OCI-LY3 (cell line): Measurements from ENCODE around the gene PON2.

Experiments
- H2AFZ ChIP-seq: fragments of 200-600, 300-600 bp; shearing (Covaris generic); 2 replicates; pipeline ENCODE4 v1.6.0; 2014; ENCODE audit warnings: antibody characterized with exemption, low read depth, low read length
- H3K27ac ChIP-seq: fragments of 200-600, 300-600 bp; sonication (generic); 2 replicates; pipeline ENCODE4 v1.5.1; 2014; ENCODE audit warnings: mild to moderate bottlenecking, low read length, moderate library complexity, mixed read lengths
- H3K27me3 ChIP-seq: fragments of 200-600, 300-600 bp; sonication (generic); 2 replicates; pipeline ENCODE4 v1.6.1; 2014; ENCODE audit warnings: low read depth, low read length, mixed read lengths
- H3K36me3 ChIP-seq: fragments of 200-600, 300-600 bp; sonication (generic); replicated peaks from 2 replicates; pipeline ENCODE3; 2014; ENCODE audit warnings: low read depth, low read length, mixed read lengths
- H3K4me1 ChIP-seq: fragments of 300-600, 200-600 bp; sonication (generic); 2 replicates; pipeline ENCODE4 v1.6.1; 2014; ENCODE audit warnings: low read length, mixed read lengths
- H3K4me2 ChIP-seq: fragments of 200-600, 300-600 bp; sonication (generic); 2 replicates; pipeline ENCODE4 v1.6.1; 2014; ENCODE audit warnings: low read length, mixed read lengths
- H3K4me3 ChIP-seq: fragments of 300-600, 200-600 bp; sonication (generic); 2 replicates; pipeline ENCODE4 v1.5.1; 2014; ENCODE audit warnings: antibody characterized with exemption, mild to moderate bottlenecking, low read length, moderate library complexity
- H3K79me2 ChIP-seq: fragments of 300-600, 200-600 bp; shearing (Covaris generic); 2 replicates; pipeline ENCODE4 v1.6.1; 2014; ENCODE audit warnings: mild to moderate bottlenecking, low read length, mixed read lengths
- H3K9ac ChIP-seq: fragments of 300-600, 200-600 bp; shearing (Covaris generic); 2 replicates; pipeline ENCODE4 v1.6.0; 2014; ENCODE audit warnings: mild to moderate bottlenecking, low read length, moderate library complexity
- H3K9me3 ChIP-seq: fragments of 200-600, 300-600 bp; shearing (Covaris generic); 2 replicates; pipeline ENCODE4 v1.6.1; 2014; ENCODE audit warnings: low read length, mixed read lengths; ENCODE audit not compliant: insufficient read depth
- H4K20me1 ChIP-seq: fragments of 200-600, 300-600 bp; sonication (generic); 2 replicates; pipeline ENCODE4 v1.6.1; 2016; ENCODE audit warnings: low read length, mixed read lengths; ENCODE audit not compliant: insufficient read depth
- CTCF ChIP-seq: fragments of 200-600, 300-600 bp; sonication (generic); IDR thresholded peaks from 2 replicates; pipeline ENCODE4 v1.5.1; 2014; ENCODE audit warnings: antibody characterized with exemption, low read length, low read depth
- EZH2phosphoT487 ChIP-seq: fragments of 200-600 bp; shearing (Covaris generic); IDR thresholded peaks from 2 replicates; pipeline ENCODE4 v1.6.1; 2018; ENCODE audit warnings: antibody characterized with exemption, mixed run types, low read depth

PON2 gene

GRCh38 chr7:95421000-95421846 is 13.6 kb downstream of the PON2 start:
- no peak overlapping the region for H3K9ac ChIP-seq
- H3K27ac ChIP-seq: no peak overlapping the region
- no peak overlapping the region for H3K4me2 ChIP-seq
- no peaks in the 10 kb centered on the region for H3K4me1 ChIP-seq
- H4K20me1 ChIP-seq: no peaks in the 10 kb centered on the region
- no peak overlapping the region for H2AFZ ChIP-seq
- H3K27me3 ChIP-seq: no peaks in the 10 kb centered on the region
- TF ChIP-seq CTCF: no peak
- no peak for TF ChIP-seq EZH2phosphoT487
- H3K4me3 ChIP-seq: no peak overlapping the region
- H3K36me3 ChIP-seq: no peaks in the 10 kb centered on the region
- H3K79me2 ChIP-seq: no peaks in the 10 kb centered on the region
- H3K9me3 ChIP-seq: no peaks in the 10 kb centered on the region

DNA sequence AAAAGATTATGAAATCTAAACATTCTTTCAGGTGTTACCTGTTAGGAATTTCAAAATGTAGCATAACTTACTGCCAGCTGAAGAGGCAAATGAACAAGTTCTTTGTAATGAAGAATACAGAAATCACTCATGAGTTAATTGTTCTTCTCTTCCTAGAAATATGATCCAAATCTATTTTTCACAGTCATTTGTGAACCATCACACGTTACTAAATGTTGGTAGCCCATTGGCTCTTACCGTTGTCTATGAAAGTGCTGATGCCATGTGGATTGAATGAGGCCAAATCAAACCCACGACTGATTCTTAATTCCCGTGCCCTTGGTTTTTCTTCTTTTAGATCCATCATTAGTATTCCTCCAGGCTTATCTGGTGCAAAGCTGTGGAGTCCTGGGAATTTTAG is 22.8 kb downstream of the PON2 start:
- no peaks in the 10 kb centered on the region for H3K79me2 ChIP-seq
- H3K4me2 ChIP-seq: no peak overlapping the region
- no peak overlapping the region for H3K4me3 ChIP-seq
- H2AFZ ChIP-seq: no peak overlapping the region
- H3K27ac ChIP-seq: no peak overlapping the region
- TF ChIP-seq CTCF (no peak), EZH2phosphoT487 (no peak)
- no peaks in the 10 kb centered on the region for H3K4me1 ChIP-seq
- no peak overlapping the region for H3K9ac ChIP-seq
- H4K20me1 ChIP-seq: no peaks in the 10 kb centered on the region
- no peaks in the 10 kb centered on the region for H3K27me3 ChIP-seq
- H3K36me3 ChIP-seq: no peaks in the 10 kb centered on the region
- H3K9me3 ChIP-seq: no peaks in the 10 kb centered on the region

DNA sequence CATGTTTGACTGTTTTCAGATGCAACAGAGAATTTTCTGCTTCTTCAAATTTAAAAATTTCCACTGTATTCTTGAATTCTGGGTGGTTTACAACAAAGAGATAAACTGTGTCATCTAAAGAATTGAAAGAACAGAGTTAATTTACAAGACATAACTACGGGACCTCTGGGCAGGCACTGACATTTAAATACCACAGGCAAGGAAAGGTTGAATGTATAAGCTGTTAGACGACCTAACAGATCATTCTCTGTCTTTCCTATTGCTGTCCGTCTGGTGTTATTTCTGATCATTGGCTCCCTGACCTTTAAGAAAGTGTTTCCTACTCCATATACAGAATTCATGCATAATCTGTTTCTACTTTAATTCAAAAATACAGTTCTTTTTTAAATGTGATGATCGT is 23.2 kb downstream of the PON2 start:
- no peak overlapping the region for H3K4me3 ChIP-seq
- H3K9ac ChIP-seq: no peak overlapping the region
- TF ChIP-seq CTCF (no peak), EZH2phosphoT487 (no peak)
- H3K27me3 ChIP-seq: no peaks in the 10 kb centered on the region
- no peak overlapping the region for H2AFZ ChIP-seq
- H4K20me1 ChIP-seq: no peaks in the 10 kb centered on the region
- no peaks in the 10 kb centered on the region for H3K9me3 ChIP-seq
- no peaks in the 10 kb centered on the region for H3K79me2 ChIP-seq
- H3K4me1 ChIP-seq: no peaks in the 10 kb centered on the region
- no peak overlapping the region for H3K27ac ChIP-seq
- no peaks in the 10 kb centered on the region for H3K36me3 ChIP-seq
- no peak overlapping the region for H3K4me2 ChIP-seq

GRCh38 chr7:95411036-95411435 is 23.8 kb downstream of the PON2 start:
- H3K4me2 ChIP-seq: no peak overlapping the region
- H4K20me1 ChIP-seq: no peaks in the 10 kb centered on the region
- no peaks in the 10 kb centered on the region for H3K36me3 ChIP-seq
- no peaks in the 10 kb centered on the region for H3K27me3 ChIP-seq
- H3K79me2 ChIP-seq: no peaks in the 10 kb centered on the region
- H2AFZ ChIP-seq: no peak overlapping the region
- H3K9me3 ChIP-seq: no peaks in the 10 kb centered on the region
- no peak overlapping the region for H3K27ac ChIP-seq
- TF ChIP-seq EZH2phosphoT487 (no peak), CTCF (no peak)
- no peak overlapping the region for H3K4me3 ChIP-seq
- H3K4me1 ChIP-seq: no peaks in the 10 kb centered on the region
- H3K9ac ChIP-seq: no peak overlapping the region
